GM23338 (cell line): ENCODE measurements around the gene TSR3.

ENCODE experiments used
- CREB1 ChIP-seq: fragments of 250-450 bp; sonication (Bioruptor Pico); IDR thresholded peaks from 2 replicates; pipeline ENCODE4 v1.5.0; 2020; ENCODE audit warnings: low read depth, mild to moderate bottlenecking, moderate library complexity
- EZH2 ChIP-seq: fragments of 200-600 bp; sonication (generic); IDR thresholded peaks from one replicate; pipeline ENCODE4 v1.8.0; 2017; ENCODE audit warnings: antibody characterized with exemption, mild to moderate bottlenecking, low read depth; ENCODE audit not compliant: unreplicated experiment
- EZH2phosphoT487 ChIP-seq: fragments of 200-600 bp; sonication (generic); IDR thresholded peaks from one replicate; pipeline ENCODE4 v1.8.1; 2018; ENCODE audit warnings: antibody characterized with exemption; ENCODE audit not compliant: unreplicated experiment
- POLR2AphosphoS5 ChIP-seq: IDR thresholded peaks from 2 replicates; pipeline ENCODE4 v1.6.1; 2016; ENCODE audit warnings: antibody characterized with exemption, low read depth
- TF ChIP-seq, protein P1 (sequence below), 2 experiments: fragments of 200-600 bp in 1 of 2; sonication (generic) in 1 of 2; conservative IDR thresholded peaks; 2 replicates each; pipeline versions ENCODE4 v1.5.1 to v1.6.1; 2016 to 2017; ENCODE audit warnings: antibody characterized with exemption in 2 of 2, low read depth in 2 of 2, mild to moderate bottlenecking in 2 of 2, moderate library complexity in 1 of 2
- TF ChIP-seq, protein P2 (sequence below): IDR thresholded peaks from one replicate; pipeline ENCODE4 v1.6.1; 2018; ENCODE audit warnings: antibody characterized with exemption; ENCODE audit not compliant: unreplicated experiment

DNA sequence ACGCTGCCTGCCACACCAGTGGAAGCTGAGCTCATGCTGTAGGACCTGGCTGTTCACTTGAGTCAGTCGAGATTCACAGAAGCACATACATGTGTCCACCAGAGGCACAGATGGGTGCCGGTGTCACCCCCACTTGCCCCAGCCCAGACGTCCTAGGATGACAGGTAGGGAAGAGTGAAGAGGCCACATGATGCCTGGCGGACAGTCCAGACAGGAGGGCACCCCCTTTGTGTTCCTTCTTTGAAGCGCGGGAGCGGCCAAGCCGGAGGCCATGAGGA lies 33.5 kb downstream of the TSR3 start:
- TF ChIP-seq, protein P1, sequence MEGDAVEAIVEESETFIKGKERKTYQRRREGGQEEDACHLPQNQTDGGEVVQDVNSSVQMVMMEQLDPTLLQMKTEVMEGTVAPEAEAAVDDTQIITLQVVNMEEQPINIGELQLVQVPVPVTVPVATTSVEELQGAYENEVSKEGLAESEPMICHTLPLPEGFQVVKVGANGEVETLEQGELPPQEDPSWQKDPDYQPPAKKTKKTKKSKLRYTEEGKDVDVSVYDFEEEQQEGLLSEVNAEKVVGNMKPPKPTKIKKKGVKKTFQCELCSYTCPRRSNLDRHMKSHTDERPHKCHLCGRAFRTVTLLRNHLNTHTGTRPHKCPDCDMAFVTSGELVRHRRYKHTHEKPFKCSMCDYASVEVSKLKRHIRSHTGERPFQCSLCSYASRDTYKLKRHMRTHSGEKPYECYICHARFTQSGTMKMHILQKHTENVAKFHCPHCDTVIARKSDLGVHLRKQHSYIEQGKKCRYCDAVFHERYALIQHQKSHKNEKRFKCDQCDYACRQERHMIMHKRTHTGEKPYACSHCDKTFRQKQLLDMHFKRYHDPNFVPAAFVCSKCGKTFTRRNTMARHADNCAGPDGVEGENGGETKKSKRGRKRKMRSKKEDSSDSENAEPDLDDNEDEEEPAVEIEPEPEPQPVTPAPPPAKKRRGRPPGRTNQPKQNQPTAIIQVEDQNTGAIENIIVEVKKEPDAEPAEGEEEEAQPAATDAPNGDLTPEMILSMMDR (conservative IDR thresholded peaks at IDR 0.05; ENCODE audit: low read depth in 2 of 2), result no peak
- no peak for TF ChIP-seq EZH2
- no peak for TF ChIP-seq EZH2phosphoT487
- TF ChIP-seq, protein P2, sequence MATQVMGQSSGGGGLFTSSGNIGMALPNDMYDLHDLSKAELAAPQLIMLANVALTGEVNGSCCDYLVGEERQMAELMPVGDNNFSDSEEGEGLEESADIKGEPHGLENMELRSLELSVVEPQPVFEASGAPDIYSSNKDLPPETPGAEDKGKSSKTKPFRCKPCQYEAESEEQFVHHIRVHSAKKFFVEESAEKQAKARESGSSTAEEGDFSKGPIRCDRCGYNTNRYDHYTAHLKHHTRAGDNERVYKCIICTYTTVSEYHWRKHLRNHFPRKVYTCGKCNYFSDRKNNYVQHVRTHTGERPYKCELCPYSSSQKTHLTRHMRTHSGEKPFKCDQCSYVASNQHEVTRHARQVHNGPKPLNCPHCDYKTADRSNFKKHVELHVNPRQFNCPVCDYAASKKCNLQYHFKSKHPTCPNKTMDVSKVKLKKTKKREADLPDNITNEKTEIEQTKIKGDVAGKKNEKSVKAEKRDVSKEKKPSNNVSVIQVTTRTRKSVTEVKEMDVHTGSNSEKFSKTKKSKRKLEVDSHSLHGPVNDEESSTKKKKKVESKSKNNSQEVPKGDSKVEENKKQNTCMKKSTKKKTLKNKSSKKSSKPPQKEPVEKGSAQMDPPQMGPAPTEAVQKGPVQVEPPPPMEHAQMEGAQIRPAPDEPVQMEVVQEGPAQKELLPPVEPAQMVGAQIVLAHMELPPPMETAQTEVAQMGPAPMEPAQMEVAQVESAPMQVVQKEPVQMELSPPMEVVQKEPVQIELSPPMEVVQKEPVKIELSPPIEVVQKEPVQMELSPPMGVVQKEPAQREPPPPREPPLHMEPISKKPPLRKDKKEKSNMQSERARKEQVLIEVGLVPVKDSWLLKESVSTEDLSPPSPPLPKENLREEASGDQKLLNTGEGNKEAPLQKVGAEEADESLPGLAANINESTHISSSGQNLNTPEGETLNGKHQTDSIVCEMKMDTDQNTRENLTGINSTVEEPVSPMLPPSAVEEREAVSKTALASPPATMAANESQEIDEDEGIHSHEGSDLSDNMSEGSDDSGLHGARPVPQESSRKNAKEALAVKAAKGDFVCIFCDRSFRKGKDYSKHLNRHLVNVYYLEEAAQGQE, result no peak
- TF ChIP-seq POLR2AphosphoS5, result no peak
- TF ChIP-seq CREB1 (CRISPR knock-in tag), result no peak
